Stimulated activated CD4-positive, alpha-beta T cell treated with anti-CD3 and anti-CD28 coated beads, Interleukin-1b, Interleukin-23, amount 100 ng/mL, for 4 hours (primary cell): ENCODE results near the gene ACOXL.

ENCODE experiments used
- DNase-seq, 2 donors: peaks; one replicate each; pipeline ENCODE4 v3.0.0-alpha.2; 2020; ENCODE audit warnings: low read depth in 2 of 2

ACOXL gene

DNA sequence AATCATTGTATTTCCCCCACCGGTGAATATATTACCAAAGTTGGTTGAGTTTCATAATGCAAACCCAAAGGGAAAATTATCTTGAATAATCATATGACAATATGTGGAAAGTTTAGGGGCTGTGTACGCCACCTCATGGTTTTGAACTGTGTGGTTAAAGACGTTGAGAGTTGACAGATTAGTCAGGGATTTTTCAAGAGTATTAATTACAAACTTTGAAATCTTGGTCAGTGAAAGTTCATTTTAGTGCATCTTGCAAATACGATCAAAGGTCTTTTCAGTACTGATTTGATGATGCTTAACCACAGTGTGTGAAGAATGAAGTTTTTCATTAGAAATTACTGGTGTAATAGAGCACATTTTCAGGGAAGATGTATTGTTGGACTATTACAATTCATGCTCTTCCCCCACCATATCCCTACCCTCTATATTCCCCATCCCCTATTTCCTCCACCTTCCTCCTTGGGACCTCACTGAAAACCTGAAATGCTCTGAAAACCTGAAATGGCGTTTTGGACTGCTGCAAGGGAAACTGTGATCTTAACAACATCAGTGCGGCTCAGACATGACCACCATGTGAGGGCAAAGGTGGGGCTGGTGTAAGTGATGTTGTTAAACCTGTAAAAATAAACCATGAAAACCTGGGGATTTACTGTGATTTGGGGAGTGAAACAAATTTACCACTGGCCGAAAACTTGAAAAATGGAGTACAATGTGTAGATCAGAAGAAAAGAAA lies 383.8 kb downstream of the ACOXL start:
- no peak for DNase-seq

- peak; percentile 53 to 63 for DNase-seq
These were observed 384.6 kb downstream of the ACOXL start for GRCh38 chr2:111116843-111117597.

- peak in 1 of 2 donors; percentile 19 for DNase-seq
These were observed 385.5 kb downstream of the ACOXL start for GRCh38 chr2:111117598-111118480.

DNA sequence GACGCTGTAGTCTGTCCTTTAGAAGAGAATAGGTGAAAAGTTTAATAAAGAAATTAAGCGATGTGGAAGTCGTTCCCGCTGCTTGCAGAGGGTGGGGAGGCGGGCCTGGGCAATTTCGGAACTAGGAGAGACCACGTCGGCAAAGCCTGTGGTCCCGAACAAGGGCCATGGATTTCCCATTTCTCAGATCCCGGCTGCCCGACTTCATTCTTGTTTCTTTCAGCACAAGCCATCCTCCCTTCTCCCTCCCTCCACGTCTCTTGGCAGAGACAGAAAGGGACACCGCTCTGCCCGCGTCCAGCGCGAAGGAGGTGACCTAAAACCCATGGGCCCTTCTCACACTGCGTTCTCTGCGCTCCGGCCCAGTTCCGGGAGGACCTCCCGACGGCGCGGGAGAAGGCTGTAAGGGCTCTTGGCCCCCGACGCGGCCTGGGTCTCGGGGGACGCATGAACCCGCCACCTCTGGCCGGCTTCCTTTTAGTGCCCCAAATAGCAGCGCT lies 386.2 kb downstream of the ACOXL start:
- DNase-seq = no peak

DNA sequence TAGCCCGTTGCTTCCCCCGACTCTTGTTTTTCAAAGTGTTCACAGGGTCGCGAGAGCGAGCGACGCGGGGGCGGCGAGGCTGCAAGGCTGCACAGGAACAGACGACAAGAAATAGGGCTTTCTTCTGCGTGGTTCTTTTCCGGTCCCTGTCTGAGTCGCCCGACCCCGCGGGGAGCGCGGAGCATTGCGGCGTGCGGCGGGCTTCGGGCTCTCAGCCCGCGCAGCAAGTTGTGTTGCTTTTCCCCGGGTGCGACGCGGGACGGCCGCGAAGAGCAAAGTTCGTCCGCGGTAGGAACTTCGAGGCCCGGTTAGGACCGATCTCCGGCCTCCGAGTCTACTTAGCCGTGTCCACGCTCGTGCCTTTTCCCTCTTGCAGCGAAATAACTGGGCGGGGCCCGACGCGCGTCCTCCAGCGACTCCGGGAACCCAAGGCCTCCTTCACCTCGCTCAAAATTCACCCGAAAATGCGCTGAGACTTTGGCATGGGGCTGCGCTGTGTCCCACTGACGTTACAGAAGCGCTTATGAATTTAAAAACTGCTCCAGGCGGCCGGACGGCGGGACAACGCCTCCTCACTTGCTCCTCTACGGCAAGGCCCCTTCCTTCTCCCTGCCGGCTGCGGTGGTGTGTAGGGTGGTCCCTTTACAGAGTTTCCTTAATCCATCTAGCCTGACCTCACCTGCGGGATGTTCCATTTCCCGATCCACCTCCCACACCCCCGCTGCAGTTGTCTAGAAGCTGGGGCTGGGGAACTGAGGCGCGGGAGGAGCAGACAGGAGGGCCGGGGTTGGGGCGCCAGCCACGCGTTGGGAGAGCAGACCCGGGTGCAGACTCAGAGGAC lies 386.8 kb downstream of the ACOXL start:
- peak; percentile 25 to 28 for DNase-seq

DNA sequence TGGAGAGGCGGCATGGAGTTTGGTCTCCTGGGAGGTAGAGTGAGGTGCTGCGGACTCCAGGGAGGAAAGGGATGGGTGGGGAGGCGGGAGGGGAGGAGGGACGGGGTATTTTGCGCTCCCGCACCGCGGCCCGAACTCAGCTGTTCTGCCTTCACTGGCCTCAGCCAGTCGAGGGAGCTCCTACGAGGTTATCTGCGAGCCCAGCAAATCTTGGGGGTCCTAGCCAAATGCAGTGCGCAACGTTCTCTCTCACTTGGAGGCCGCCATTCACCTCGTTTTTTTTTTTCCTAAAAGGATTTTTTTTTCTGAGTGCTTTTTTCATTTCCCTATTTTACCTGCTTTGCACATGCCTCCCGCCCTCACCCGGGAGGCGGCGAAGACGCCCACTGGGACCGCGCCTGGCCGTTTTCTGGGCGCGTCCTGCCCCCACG lies 387.5 kb downstream of the ACOXL start:
- DNase-seq = no peak

DNA sequence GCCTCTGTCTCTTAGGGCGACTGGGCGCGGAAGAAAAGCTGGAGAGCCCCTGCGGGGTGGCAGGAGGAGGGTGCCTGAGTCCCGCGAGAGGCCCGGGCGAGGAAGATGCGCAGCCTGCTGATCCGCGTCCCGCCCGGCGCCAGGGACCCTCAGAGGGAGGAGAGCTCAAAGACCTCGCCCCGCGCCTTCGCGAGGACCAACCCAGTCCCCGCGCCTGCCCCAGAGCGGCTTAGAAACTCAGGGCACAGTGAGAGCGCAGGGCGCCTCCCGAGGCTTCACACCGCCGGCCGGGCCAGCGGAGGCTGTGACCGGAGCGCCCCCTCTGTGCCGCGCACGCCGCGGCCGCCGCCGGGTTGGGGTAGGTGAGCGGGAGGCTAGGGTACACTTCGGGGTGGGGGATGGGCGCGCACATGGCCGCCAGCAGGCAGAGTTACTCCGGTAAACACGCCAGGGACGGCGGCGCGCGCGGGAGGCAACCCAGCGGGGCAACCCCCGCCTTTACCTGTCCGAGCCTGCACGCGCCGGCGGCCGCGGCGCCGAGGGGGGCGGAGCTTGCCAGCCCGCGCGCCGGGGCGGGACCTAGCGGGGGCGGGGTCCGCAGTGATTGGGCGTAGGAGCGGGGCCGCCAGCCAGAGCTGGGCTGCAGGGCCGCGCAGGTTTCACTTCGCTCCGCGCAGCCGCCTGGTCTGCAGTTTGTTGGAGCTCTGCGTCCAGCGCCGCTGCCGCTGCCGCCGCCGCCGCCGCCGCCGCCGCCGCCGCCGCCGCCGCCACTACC lies 388.1 kb downstream of the ACOXL start, which contains the start of gene BCL2L11:
Gene BCL2L11, plus strand, starts transcription at position 662 of the 775 bp plus-strand sequence. CDS start 2,832 bp downstream, outside the sequence.
- peak; percentile 86 to 89 for DNase-seq

GRCh38 chr2:111121028-111121827 lies 388.9 kb downstream of the ACOXL start:
- peak in 1 of 2 donors; percentile 46 for DNase-seq

- peak; percentile 57 to 72 for DNase-seq
These were observed 389.7 kb downstream of the ACOXL start for GRCh38 chr2:111121828-111122630.

DNA sequence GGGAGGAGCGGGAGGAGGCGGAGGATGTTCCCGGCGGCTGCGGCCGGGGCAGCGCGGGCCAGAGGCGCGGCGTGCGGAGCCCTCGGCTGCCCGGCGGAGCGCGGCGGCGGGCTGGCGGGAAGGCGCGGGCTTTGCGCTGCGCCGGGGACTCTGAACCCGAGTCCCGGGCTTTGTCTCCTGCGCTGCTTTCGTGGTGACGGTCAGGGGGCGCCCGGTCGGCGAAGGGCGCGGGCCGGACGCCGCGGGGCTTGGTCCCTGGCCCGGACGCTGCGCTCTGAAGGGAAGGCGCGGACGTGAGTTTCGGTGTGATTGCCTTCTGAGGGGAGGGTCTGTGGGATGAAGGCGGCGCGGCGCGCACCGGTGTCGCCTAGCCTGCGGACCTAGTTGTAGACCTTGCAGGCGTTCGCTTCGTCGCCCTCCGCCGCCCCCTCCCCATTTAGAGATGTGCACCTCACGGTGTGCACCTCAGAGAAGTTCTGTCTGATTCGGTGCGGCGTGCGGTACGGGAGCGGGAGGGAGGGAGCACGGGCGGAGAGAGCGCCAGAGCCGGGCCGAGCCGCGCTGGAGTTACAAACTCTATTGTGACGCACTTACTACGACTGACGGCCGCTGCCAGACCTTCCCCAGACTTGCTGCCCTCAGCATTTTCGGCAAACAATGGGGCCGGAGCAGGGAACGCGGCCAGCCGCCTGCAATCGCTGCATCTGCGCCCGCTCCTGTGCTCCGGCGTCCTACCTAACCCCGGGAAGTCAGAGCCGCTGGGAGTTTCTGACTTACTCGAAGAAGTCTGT lies 390.5 kb downstream of the ACOXL start:
- peak in 1 of 2 donors; percentile 18 for DNase-seq

GRCh38 chr2:111123751-111124150 lies 391.4 kb downstream of the ACOXL start:
- no peak for DNase-seq

DNA sequence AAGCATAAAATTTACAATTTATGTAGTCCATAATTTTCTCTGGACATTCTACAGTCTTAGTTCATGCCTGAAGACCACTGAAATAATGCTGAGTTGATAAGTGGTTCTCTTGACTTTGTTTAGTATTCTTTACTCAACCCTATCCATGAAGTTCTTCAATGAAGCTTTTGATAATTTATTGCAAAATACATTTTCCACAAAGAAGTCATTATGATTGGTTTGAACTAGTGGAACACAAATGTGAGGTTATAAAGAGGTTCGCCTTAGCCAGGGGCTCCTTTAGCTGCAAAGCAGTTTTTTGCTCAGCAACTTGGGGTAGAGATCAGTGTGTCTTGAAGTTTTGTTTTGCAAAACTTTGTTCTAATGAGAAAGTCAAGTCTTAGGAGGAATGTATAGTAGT lies 394.2 kb downstream of the ACOXL start:
- DNase-seq = no peak

DNA sequence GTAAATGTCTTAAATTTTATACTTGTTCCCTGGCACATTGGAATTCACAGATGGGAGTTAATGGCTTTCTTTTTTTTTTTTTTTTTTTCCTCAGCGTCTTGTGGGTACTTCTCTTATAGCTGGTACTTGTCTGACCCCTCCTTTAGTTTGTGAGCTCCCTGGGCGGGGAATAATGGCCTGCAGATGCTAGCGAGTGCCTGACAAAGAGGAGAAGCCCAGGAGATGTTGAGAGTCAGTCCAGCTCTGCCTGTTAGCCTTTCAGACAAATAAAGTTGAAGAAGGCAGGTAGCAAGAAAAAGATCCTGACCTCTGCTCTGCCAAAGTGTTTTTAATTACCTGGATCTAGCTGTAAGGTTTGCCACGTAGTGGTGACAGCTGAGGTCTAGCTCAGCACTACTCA lies 395.0 kb downstream of the ACOXL start:
- no peak for DNase-seq

GRCh38 chr2:111128096-111128495 lies 395.7 kb downstream of the ACOXL start:
- no peak for DNase-seq

DNA sequence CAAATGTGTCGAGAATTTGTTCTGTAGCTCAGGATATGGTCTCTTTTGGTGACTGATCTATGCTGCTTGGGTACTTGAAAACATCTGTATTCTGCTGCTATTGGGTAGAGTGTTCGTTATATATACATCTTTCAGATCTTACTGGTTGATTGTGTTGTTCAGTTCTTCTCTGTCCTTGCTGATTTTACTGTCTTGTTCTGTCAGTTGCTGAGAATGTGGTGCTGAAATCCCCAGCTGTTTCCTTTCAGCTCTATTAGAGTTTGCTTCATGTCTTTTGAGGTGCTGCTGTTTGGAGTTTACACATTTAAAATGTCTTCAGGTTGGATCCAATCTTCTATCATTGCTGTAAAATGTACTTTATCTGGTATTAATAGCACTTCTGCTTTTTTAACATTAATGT lies 401.2 kb downstream of the ACOXL start:
- DNase-seq = no peak

- no peak for DNase-seq
These were observed 401.7 kb downstream of the ACOXL start for GRCh38 chr2:111134055-111134454.

- no peak for DNase-seq
These were observed 403.0 kb downstream of the ACOXL start for GRCh38 chr2:111135237-111135909.
